HepG2 (cell line): ENCODE measurements around the gene MAP2K7. TPM values are rescaled to one million over a fixed set of nuclear protein-coding genes. Genes with fewer than 3 reads are reported as not detected.

Experiments used
- DR1 ChIP-seq: sonication (generic); formaldehyde crosslinking; IDR thresholded peaks from 2 replicates; pipeline ENCODE4 v1.8.0; 2021; ENCODE audit warnings: mild to moderate bottlenecking, missing genetic modification reagents, inconsistent platforms
- ELF1 ChIP-seq: sonication (generic); formaldehyde crosslinking; IDR thresholded peaks from 2 replicates; pipeline ENCODE4 v1.4.0; 2020; ENCODE audit warnings: missing genetic modification reagents
- FUBP1 ChIP-seq: sonication (generic); formaldehyde crosslinking; IDR thresholded peaks from 2 replicates; pipeline ENCODE4 v1.5.1; 2020; ENCODE audit warnings: missing genetic modification reagents, mild to moderate bottlenecking, borderline replicate concordance
- HDAC1 ChIP-seq: sonication (generic); formaldehyde crosslinking; IDR thresholded peaks from 2 replicates; pipeline ENCODE4 v1.5.1; 2020; ENCODE audit warnings: mild to moderate bottlenecking, missing genetic modification reagents
- NR2F6 ChIP-seq, 2 experiments: IDR thresholded peaks; 2 replicates each; pipeline ENCODE4 v1.6.1; 2016; ENCODE audit warnings: antibody characterized with exemption in 1 of 2, mild to moderate bottlenecking in 1 of 2
- POGK ChIP-seq: sonication (generic); formaldehyde crosslinking; conservative IDR thresholded peaks from 2 replicates; pipeline ENCODE4 v1.8.0; 2022; ENCODE audit warnings: mild to moderate bottlenecking, moderate library complexity, missing genetic modification reagents
- POLR2A ChIP-seq, 2 experiments: IDR thresholded peaks; 2 replicates each; pipeline ENCODE4 v1.6.1; 2011; ENCODE audit warnings: low read depth in 2 of 2, low read length in 2 of 2, mild to moderate bottlenecking in 1 of 2, moderate library complexity in 1 of 2; ENCODE audit not compliant: insufficient read depth in 1 of 2
- POLR2G ChIP-seq: fragments of 200-400 bp; formaldehyde crosslinking; IDR thresholded peaks from 2 replicates; pipeline ENCODE4 v1.6.1; 2018; ENCODE audit warnings: mild to moderate bottlenecking, low read depth, low read length, moderate library complexity
- REST ChIP-seq, 2 experiments: IDR thresholded peaks; 2 replicates each; pipeline ENCODE4 v1.6.1; 2011 to 2012; ENCODE audit warnings: low read length in 2 of 2, borderline replicate concordance in 1 of 2, low read depth in 1 of 2, mild to moderate bottlenecking in 1 of 2, moderate library complexity in 1 of 2
- SOX13 ChIP-seq, 3 experiments: fragments of 450-650 bp in 1 of 3; sonication (generic) in 1 of 3; formaldehyde crosslinking in 1 of 3; IDR thresholded peaks in 2 of 3; conservative IDR thresholded peaks in 1 of 3; 2 replicates each; pipeline versions ENCODE4 v1.5.0 to v1.6.1; 2016 to 2020; ENCODE audit warnings: antibody characterized with exemption in 1 of 3, mild to moderate bottlenecking in 1 of 3, missing compliant biosample characterization in 1 of 3, missing genetic modification reagents in 1 of 3, moderate library complexity in 1 of 3
- TBX2 ChIP-seq: sonication (generic); formaldehyde crosslinking; IDR thresholded peaks from 2 replicates; pipeline ENCODE4 v1.5.0; 2020; ENCODE audit warnings: missing genetic modification reagents, mild to moderate bottlenecking, borderline replicate concordance
- ZBTB38 ChIP-seq: sonication (generic); formaldehyde crosslinking; IDR thresholded peaks from 2 replicates; pipeline ENCODE4 v1.5.1; 2020; ENCODE audit warnings: mild to moderate bottlenecking, missing genetic modification reagents
- ZEB1 ChIP-seq: IDR thresholded peaks from 2 replicates; pipeline ENCODE4 v1.6.1; 2012; ENCODE audit warnings: mild to moderate bottlenecking, low read depth, inconsistent platforms; ENCODE audit not compliant: insufficient replicate concordance
- ZNF3 ChIP-seq: IDR thresholded peaks from 2 replicates; pipeline ENCODE4 v1.7.0; 2017; ENCODE audit warnings: inconsistent platforms
- ZNF512B ChIP-seq: sonication (generic); formaldehyde crosslinking; IDR thresholded peaks from 2 replicates; pipeline ENCODE4 v1.5.1; 2020; ENCODE audit warnings: missing genetic modification reagents, mild to moderate bottlenecking, borderline replicate concordance
- ZNF792 ChIP-seq: IDR thresholded peaks from 2 replicates; pipeline ENCODE4 v1.6.1; 2016
- polyA plus RNA-seq, 8 experiments: library from polyadenylated mRNA; depleted of rRNA in 3 of 8; stranded (reverse) in 7 of 8; unstranded in 1 of 8; fragments of >200 nt; fragmentation: Illumina TruSeq in 4 of 8; extraction: Trizol in 4 of 8; gene quantifications; 2 replicates each; pipeline versions ENCODE4 v1.2.1 to v1.2.3, GENCODE V29; 2011 to 2016; ENCODE audit warnings: low read depth in 4 of 8, missing spikeins in 1 of 8, mixed read lengths in 1 of 8; ENCODE audit not compliant: insufficient read depth in 1 of 8
- total RNA-seq, 5 experiments: library from RNA; depleted of rRNA; stranded (reverse); fragments of >200 nt; fragmentation: Illumina TruSeq; extraction: Trizol; gene quantifications; 2 replicates each; pipeline ENCODE4 v1.2.3, GENCODE V29; 2016; ENCODE audit warnings: low read depth in 1 of 5

MAP2K7 gene
- total and polyA plus RNA-seq, 2 of the 13 experiments (the other 11 are each of a cell fraction or from before 2014, with no cell fraction given), result 9.0 to 10.8 TPM

GRCh38 chr19:7916103-7916954 lies 12.7 kb downstream of the MAP2K7 start (continued):
- TF ChIP-seq ELF1 (CRISPR knock-in tag) (no peak), DR1 (CRISPR knock-in tag) (no peak), SOX13 (IDR thresholded peaks at IDR 0.05) (no peak), SOX13 (CRISPR knock-in tag; conservative IDR thresholded peaks at IDR 0.05 in 1 of 2, IDR thresholded peaks at IDR 0.05 in 1 of 2) (no peak), TBX2 (CRISPR knock-in tag) (peak; percentile 53; the same call in 1 of the 2 replicates), ZBTB38 (peak; percentile 28; the same call in 1 of the 2 replicates), HDAC1 (CRISPR knock-in tag) (no peak), FUBP1 (no peak), POLR2A (IDR thresholded peaks at IDR 0.05; ENCODE audit: insufficient read depth in 1 of 2, low read depth in 2 of 2, low read length in 2 of 2) (peak in 1 of 2 experiments; percentile 41; a peak in 1 of 4 replicates), POLR2G (peak; percentile 40), REST (IDR thresholded peaks at IDR 0.05; ENCODE audit: borderline replicate concordance in 1 of 2, low read depth in 1 of 2, low read length in 2 of 2) (no peak), ZNF512B (CRISPR knock-in tag) (no peak), NR2F6 (IDR thresholded peaks at IDR 0.05) (no peak), NR2F6 (CRISPR knock-in tag; IDR thresholded peaks at IDR 0.05) (no peak), POGK (CRISPR knock-in tag) (no peak; the same call in none of the 2 replicates), ZNF3 (no peak), ZEB1 (no peak), ZNF792 (CRISPR knock-in tag) (no peak)
